Endothelial cell of umbilical vein (primary cell): Measurements from ENCODE around the gene ZDHHC14. TPM values are rescaled to one million over a fixed set of nuclear protein-coding genes. Genes with fewer than 3 reads are reported as not detected.

ENCODE experiments used
- BruUV-seq: library from RNA; stranded (reverse); fragments of 400-500 nt; replicated peaks from 2 replicates; lab custom pipeline; 2021; lab: Mats Ljungman, UMichigan
- CTCF ChIA-PET: fragments of 300-600, 350-600 bp; sonication (Branson Sonifier 250); formaldehyde crosslinking; loops from one replicate; lab custom pipeline; 2021; ENCODE audit warnings: antibody characterized with exemption, inconsistent platforms; lab: Charles Lee
- POLR2A ChIA-PET: fragments of 300-600, 350-600 bp; sonication (Branson Sonifier 250); formaldehyde crosslinking; loops from one replicate; lab custom pipeline; 2021; ENCODE audit warnings: antibody characterized with exemption, inconsistent platforms; lab: Charles Lee
- DNase-seq: peaks from one replicate; pipeline ENCODE4 v3.0.0-alpha.2; 2011; ENCODE audit warnings: low read depth, low spot score
- FAIRE-seq: peaks from 2 replicates; lab custom pipeline; 2011; peaks lifted over from hg19 to GRCh38; lab: Jason Lieb, UNC
- H2AFZ ChIP-seq: 2 replicates; pipeline ENCODE4 v1.6.0; 2012; ENCODE audit warnings: low read depth, low read length, control low read depth, inconsistent platforms
- H3K27ac ChIP-seq: 2 replicates; pipeline ENCODE4 v1.5.1; 2011; ENCODE audit warnings: low read depth, mild to moderate bottlenecking, control low read depth, low read length, moderate library complexity; ENCODE audit not compliant: insufficient read depth
- H3K27me3 ChIP-seq, 2 experiments: 2 replicates each; pipeline versions ENCODE4 v1.6.0 to v1.6.1; 2011; ENCODE audit warnings: low read length in 2 of 2, mixed read lengths in 1 of 2; ENCODE audit not compliant: control insufficient read depth in 2 of 2, insufficient read depth in 2 of 2
- H3K36me3 ChIP-seq, 2 experiments: 2 replicates in 1 of 2; 3 replicates in 1 of 2; pipeline ENCODE4 v1.5.1; 2011; ENCODE audit warnings: low read length in 2 of 2, mild to moderate bottlenecking in 1 of 2, moderate library complexity in 1 of 2; ENCODE audit not compliant: control insufficient read depth in 2 of 2, insufficient read depth in 2 of 2; ENCODE audit errors: extremely low read depth in 1 of 2
- H3K4me1 ChIP-seq: 3 replicates; pipeline ENCODE4 v1.5.1; 2011; ENCODE audit warnings: mild to moderate bottlenecking, low read length; ENCODE audit not compliant: control insufficient read depth, insufficient read depth; ENCODE audit errors: extremely low read depth
- H3K4me2 ChIP-seq: 2 replicates; pipeline ENCODE4 v1.6.1; 2011; ENCODE audit warnings: low read length, control low read depth, mixed read lengths; ENCODE audit not compliant: insufficient read depth
- H3K4me3 ChIP-seq, 3 experiments: fragments of 200-600 bp in 1 of 3; sonication (generic), shearing (Covaris generic) in 1 of 3; replicated peaks in 1 of 3; 2 replicates each; pipeline ENCODE4 v1.5.1; 2011 to 2016; ENCODE audit warnings: control low read depth in 3 of 3, low read length in 3 of 3, mild to moderate bottlenecking in 2 of 3, inconsistent platforms in 1 of 3, low read depth in 1 of 3, moderate library complexity in 1 of 3; ENCODE audit not compliant: insufficient read depth in 1 of 3
- H3K79me2 ChIP-seq: 2 replicates; pipeline ENCODE4 v1.6.0; 2012; ENCODE audit warnings: low read length, inconsistent platforms; ENCODE audit not compliant: control insufficient read depth, insufficient read depth
- H3K9ac ChIP-seq: replicated peaks from 2 replicates; pipeline ENCODE3; 2011; ENCODE audit warnings: low read length, control low read depth; ENCODE audit not compliant: insufficient read depth; ENCODE audit errors: extremely low read depth
- H3K9me1 ChIP-seq: replicated peaks from 3 replicates; pipeline ENCODE4 v1.6.0; 2011; ENCODE audit warnings: mild to moderate bottlenecking, low read length; ENCODE audit not compliant: control insufficient read depth, insufficient read depth; ENCODE audit errors: extremely low read depth
- H3K9me3 ChIP-seq: replicated peaks from 2 replicates; pipeline ENCODE4 v1.5.1; 2012; ENCODE audit warnings: low read length, inconsistent platforms; ENCODE audit not compliant: control insufficient read depth, insufficient read depth
- H4K20me1 ChIP-seq: replicated peaks from 2 replicates; pipeline ENCODE3; 2011; ENCODE audit warnings: mild to moderate bottlenecking, low read length; ENCODE audit not compliant: control insufficient read depth, insufficient read depth; ENCODE audit errors: extremely low read depth
- CTCF ChIP-seq, 2 donors: IDR thresholded peaks; 1 replicate in 1 of 2; 2 replicates in 1 of 2; pipeline ENCODE4 v1.5.1; 2011; ENCODE audit warnings: low read length in 2 of 2, mild to moderate bottlenecking in 2 of 2, moderate library complexity in 2 of 2, control low read depth in 1 of 2, inconsistent platforms in 1 of 2, low read depth in 1 of 2; ENCODE audit not compliant: insufficient read depth in 1 of 2; ENCODE audit errors: extremely low read depth in 1 of 2
- EZH2 ChIP-seq: IDR thresholded peaks from 2 replicates; pipeline ENCODE4 v1.6.1; 2012; ENCODE audit warnings: borderline replicate concordance, low read depth, mild to moderate bottlenecking, moderate library complexity, low read length, inconsistent platforms; ENCODE audit not compliant: severe bottlenecking
- FOS ChIP-seq: IDR thresholded peaks from 2 replicates; pipeline ENCODE4 v1.6.1; 2011; ENCODE audit warnings: mild to moderate bottlenecking, low read length, moderate library complexity, borderline replicate concordance; ENCODE audit not compliant: insufficient read depth
- GATA2 ChIP-seq: IDR thresholded peaks from 2 replicates; pipeline ENCODE4 v1.7.0; 2011; ENCODE audit warnings: low read depth, mild to moderate bottlenecking, moderate library complexity, mixed read lengths, low read length; ENCODE audit not compliant: insufficient read length, insufficient read depth
- JUN ChIP-seq: IDR thresholded peaks from 2 replicates; pipeline ENCODE4 v1.6.1; 2011; ENCODE audit warnings: borderline replicate concordance, low read depth; ENCODE audit not compliant: insufficient read length, insufficient read depth
- MAX ChIP-seq: IDR thresholded peaks from 2 replicates; pipeline ENCODE4 v1.6.1; 2011; ENCODE audit not compliant: insufficient read depth, insufficient read length
- MYC ChIP-seq: IDR thresholded peaks from one replicate; pipeline ENCODE4 v1.6.1; 2011; ENCODE audit warnings: mild to moderate bottlenecking, low read depth, low read length
- POLR2A ChIP-seq: IDR thresholded peaks from 2 replicates; pipeline ENCODE4 v1.6.1; 2012; ENCODE audit warnings: low read depth, mild to moderate bottlenecking, control low read depth, low read length
- POLR2AphosphoS5 ChIP-seq: IDR thresholded peaks from 2 replicates; pipeline ENCODE4 v1.6.1; 2012; ENCODE audit warnings: low read depth, mild to moderate bottlenecking, control low read depth, low read length, moderate library complexity; ENCODE audit not compliant: insufficient read depth
- dilution Hi-C: fragments of 300-500 bp; cut with MboI; formaldehyde crosslinking; loops from one replicate; pipeline ENCODE4 v1.15.0; 2019; ENCODE audit warnings: low sequenced_read_pairs; ENCODE audit not compliant: extremely low pct_ligation_motif_present
- intact Hi-C: fragments of 100-400 bp; cut with micrococcal nuclease; formaldehyde crosslinking; loops from one replicate; pipeline ENCODE4 v1.10.0; 2022
- polyA plus RNA-seq, 4 experiments: library from polyadenylated mRNA; depleted of rRNA in 3 of 4; stranded (reverse) in 3 of 4; unstranded in 1 of 4; fragments of >200 nt; gene quantifications; 2 replicates each; pipeline versions ENCODE4 v1.2.1 to v1.2.3, GENCODE V29; 2011 to 2012; ENCODE audit warnings: missing spikeins in 1 of 4
- total RNA-seq: library from RNA; stranded (reverse); gene quantifications from 2 replicates; pipeline ENCODE4 v1.2.3, GENCODE V29; 2021

The ZDHHC14 gene
- total and polyA plus RNA-seq, 2 donors (not counting 3 experiments of a cell fraction or from before 2014, with no cell fraction given) = 23.0 to 25.6 TPM

GRCh38 chr6:157511682-157512381 is 130.8 kb downstream of the ZDHHC14 start:
- CTCF ChIA-PET = no interaction called here
- TF ChIP-seq MAX (no peak), CTCF (IDR thresholded peaks at IDR 0.05; ENCODE audit: extremely low read depth in 1 of 2, insufficient read depth in 1 of 2, low read depth in 1 of 2, low read length in 2 of 2) (no peak), POLR2A (no peak), EZH2 (no peak), FOS (no peak), GATA2 (no peak), JUN (no peak), POLR2AphosphoS5 (no peak), MYC (no peak)
- Histone ChIP-seq H2AFZ (no peak overlapping the region), H3K9ac (no peak overlapping the region), H3K4me3 (no peak overlapping the region), H3K27ac (no peak overlapping the region), H4K20me1 (no peaks in the 10 kb centered on the region), H3K4me2 (no peak overlapping the region), H3K4me1 (peaks cover 29% of the 10 kb centered on the region), H3K79me2 (no peaks in the 10 kb centered on the region), H3K9me1 (no peaks in the 10 kb centered on the region), H3K36me3 (no peaks in the 10 kb centered on the region), H3K9me3 (no peaks in the 10 kb centered on the region), H3K27me3 (no peaks in the 10 kb centered on the region)
- no peak for FAIRE-seq
- BruUV-seq = no TSS peak
- dilution Hi-C loops (no loop called here), intact Hi-C loops (loop anchor here (5.0 kb wide), 1 partner anchor 250 kb away; no protein-coding TSS in a partner anchor)
- no peak for DNase-seq
- POLR2A ChIA-PET = no interaction called here
